CD4-positive, alpha-beta T cell treated with Interleukin-10 for 1 hour (primary cell): ENCODE measurements around the gene RALY.

Experiments
- DNase-seq: peaks from one replicate; pipeline ENCODE4 v3.0.0-alpha.2; 2020

RALY gene

GRCh38 chr20:33990075-33990474, 3.6 kb upstream of the RALY start:
- no peak for DNase-seq

- DNase-seq: no peak
These were observed 2.2 kb upstream of the RALY start for GRCh38 chr20:33991502-33991901.

GRCh38 chr20:33992145-33992922, 1.4 kb upstream of the RALY start:
- no peak for DNase-seq

- peak; percentile 99 for DNase-seq
These were observed 662 bp upstream of the RALY start for GRCh38 chr20:33992923-33993575.

GRCh38 chr20:33994222-33994913, 657 bp downstream of the RALY start:
- peak; percentile 80 for DNase-seq

GRCh38 chr20:33995053-33995831, 1.5 kb downstream of the RALY start:
- DNase-seq: no peak

GRCh38 chr20:33999025-33999649, 5.4 kb downstream of the RALY start:
- DNase-seq: no peak

GRCh38 chr20:34001378-34001777, 7.7 kb downstream of the RALY start:
- no peak for DNase-seq

- no peak for DNase-seq
These were observed 10.5 kb downstream of the RALY start for GRCh38 chr20:34004227-34004626.

GRCh38 chr20:34004790-34005457, 11.2 kb downstream of the RALY start:
- no peak for DNase-seq

GRCh38 chr20:34006619-34007018, 12.9 kb downstream of the RALY start:
- DNase-seq: no peak

- no peak for DNase-seq
These were observed 14.8 kb downstream of the RALY start for GRCh38 chr20:34008477-34008876.

GRCh38 chr20:34010405-34010931, 16.8 kb downstream of the RALY start:
- no peak for DNase-seq

- DNase-seq: no peak
These were observed 17.6 kb downstream of the RALY start for GRCh38 chr20:34011275-34011674.

GRCh38 chr20:34012330-34012729, 18.6 kb downstream of the RALY start:
- DNase-seq: no peak

- no peak for DNase-seq
These were observed 19.0 kb downstream of the RALY start for GRCh38 chr20:34012735-34013134.

- no peak for DNase-seq
These were observed 19.8 kb downstream of the RALY start for GRCh38 chr20:34013554-34013953.

- no peak for DNase-seq
These were observed 21.2 kb downstream of the RALY start for GRCh38 chr20:34014878-34015277.

GRCh38 chr20:34015401-34016335, 22.0 kb downstream of the RALY start:
- DNase-seq: no peak

GRCh38 chr20:34016736-34017135, 23.0 kb downstream of the RALY start:
- no peak for DNase-seq

GRCh38 chr20:34017610-34018009, 23.9 kb downstream of the RALY start:
- no peak for DNase-seq
